Lung microvascular endothelial cell (primary cell): ENCODE results near the gene MKNK1. TPM values are rescaled to one million over a fixed set of nuclear protein-coding genes. Genes with fewer than 3 reads are reported as not detected.

Experiments used
- DNase-seq, 2 donors: peaks; one replicate each; pipeline versions ENCODE4 v3.0.0 to v3.0.0-alpha.2; 2010; ENCODE audit warnings: low read depth in 2 of 2
- total RNA-seq: library from RNA; depleted of rRNA; stranded (reverse); fragments of >200 nt; gene quantifications from 2 replicates; pipeline ENCODE4 v1.2.1, GENCODE V29; 2014

The MKNK1 gene
- total RNA-seq, 1 donor from 2014 or later: 12.1 TPM

DNA sequence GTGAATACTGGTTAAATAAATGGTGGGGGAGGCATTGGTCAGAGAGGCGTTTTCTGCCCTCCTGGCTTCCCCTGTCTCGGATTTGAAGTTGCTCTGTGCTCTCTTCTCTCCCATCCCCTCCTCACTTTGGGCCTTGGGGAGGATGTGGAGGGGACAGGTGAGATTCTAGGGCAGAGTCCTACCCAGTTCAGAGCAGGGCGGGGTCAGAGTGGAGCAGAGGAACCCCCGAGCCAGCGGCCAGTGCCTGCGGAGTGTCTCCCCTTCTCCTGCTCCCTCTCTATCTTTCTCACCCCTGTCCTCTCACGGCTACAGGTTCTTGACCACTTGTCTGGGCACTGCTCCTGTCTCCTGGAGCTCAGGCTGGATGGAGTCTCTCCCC is 60.7 kb downstream of the MKNK1 start:
- DNase-seq: no peak

DNA sequence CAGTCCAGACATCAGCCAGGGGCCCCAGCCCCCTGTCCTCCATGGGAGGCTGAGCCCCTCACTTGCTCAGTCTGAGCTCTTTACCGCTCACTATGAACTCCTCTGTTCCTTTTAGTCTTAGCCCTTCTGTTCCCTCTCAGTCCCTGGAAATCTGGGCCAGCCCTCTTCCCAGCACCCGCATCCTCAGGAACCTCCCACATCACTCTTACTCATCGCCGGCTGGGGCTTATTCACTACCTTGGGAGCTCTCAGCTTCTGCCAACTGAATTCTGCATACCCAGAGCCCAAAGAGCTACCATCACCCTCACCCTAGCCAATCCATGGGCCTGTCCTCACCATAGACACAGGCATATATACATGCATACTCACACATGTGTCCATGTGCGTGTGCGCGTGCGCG is 64.1 kb downstream of the MKNK1 start:
- DNase-seq: peak in 1 of 2 donors; percentile 55

DNA sequence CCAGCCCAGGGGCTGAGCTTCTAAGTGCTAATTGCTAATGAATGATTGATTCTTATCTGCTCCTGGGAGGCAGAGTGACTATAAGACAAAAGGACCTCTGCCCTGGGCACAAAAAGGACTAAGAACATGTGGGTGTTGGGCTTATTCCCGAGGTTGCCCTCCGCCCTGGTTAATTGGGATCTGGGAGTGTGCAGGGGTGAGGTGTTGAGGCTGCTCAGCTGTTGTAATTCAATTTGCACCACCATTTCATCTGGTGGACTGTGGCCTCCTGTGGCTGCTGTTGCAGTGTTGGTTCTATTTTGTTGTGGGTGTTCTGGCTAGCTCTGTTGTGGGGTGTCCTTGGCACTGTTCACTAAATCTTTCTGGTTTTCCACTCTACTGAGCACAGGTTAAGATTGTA is 65.9 kb downstream of the MKNK1 start:
- DNase-seq: no peak

DNA sequence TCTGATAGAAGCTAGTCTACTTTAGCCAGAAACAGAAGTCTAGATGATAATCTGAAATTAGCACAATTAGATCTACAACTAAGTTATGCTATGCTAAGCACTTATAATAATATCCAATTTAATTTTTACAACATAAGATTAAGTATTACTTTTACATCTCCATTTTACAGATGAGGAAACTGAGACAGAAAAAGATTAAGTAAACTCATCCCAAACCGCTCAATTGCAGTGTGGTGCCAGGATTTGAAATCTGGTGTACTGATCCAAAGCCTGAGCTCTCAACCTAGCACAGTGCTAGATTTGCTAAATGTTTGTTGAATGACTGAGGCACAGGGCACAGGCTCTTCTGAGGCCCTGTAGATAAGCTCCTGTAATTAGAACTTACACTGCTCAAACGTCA is 66.4 kb downstream of the MKNK1 start:
- no peak for DNase-seq

DNA sequence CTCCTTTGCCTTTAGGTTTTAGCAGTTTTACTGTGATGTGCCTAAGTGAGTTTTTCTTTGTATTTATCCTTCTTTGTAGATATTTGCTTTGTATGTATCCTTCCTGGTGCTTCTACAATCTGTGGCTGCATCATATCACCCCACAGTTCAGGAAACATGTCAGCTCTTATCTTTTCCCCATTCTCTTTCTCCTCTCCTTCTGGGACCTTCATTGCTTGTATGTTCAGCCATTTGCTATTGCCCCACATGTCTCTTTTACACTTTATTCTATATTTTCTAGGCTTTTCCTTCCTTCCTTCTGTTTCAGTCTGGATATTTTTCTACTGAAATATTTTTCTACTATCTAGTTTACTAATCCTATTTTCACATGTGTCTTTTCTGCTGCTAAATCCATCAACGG is 67.5 kb downstream of the MKNK1 start:
- DNase-seq: no peak

DNA sequence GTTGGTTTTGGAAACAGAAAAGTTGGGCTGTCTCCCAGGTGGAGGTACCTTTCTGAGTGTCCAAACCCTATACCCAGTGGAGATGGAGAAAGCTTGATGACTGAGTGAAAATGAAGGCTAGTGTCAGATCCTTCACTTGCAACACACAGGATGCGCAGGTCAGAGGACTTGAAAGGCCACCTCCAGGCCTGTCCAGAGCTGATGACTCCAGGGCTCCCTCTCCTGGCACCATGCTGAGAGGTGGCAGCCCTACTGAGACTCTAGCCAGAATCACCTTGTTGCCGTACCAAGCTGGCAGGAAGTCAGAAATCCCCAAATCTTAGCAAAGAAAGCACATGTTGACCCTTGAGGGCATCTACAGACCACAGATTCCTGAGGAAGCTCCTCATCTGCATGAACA is 69.0 kb downstream of the MKNK1 start:
- peak; percentile 15 to 22 for DNase-seq

DNA sequence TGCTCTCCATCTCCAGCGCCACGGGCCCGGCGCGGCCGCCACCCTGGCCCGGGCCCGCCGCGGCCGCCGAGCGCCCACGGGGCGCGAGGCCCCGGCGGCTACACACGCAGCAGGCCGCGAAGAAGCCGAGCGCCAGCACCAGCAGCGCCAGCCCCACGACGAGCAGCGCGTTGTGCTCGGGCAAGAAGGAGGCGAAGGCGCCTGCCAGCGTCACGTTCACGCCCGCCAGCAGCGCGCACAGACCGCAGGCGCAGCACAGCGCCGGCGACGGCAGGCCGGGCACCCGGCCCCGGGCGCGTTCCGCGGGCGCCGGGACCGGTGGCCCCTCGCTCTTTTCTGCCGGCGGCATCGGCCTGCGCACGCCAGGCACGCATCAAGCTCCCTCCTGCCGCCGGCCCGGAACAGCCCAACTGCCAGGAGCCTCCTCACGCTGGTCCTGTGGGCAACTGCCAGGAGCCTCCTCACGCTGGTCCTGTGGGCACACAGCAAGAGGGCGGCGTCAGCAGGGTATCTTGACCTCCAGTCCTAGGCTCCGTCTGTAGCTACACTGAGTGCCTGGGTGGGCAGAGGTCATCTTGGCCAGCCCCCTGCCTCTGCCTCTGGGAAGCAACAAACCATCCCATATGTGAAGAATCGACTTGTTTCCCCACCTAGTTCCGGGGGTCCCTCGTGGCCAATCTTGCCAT is 70.7 kb downstream of the MKNK1 start:
- peak; percentile 28 to 52 for DNase-seq

DNA sequence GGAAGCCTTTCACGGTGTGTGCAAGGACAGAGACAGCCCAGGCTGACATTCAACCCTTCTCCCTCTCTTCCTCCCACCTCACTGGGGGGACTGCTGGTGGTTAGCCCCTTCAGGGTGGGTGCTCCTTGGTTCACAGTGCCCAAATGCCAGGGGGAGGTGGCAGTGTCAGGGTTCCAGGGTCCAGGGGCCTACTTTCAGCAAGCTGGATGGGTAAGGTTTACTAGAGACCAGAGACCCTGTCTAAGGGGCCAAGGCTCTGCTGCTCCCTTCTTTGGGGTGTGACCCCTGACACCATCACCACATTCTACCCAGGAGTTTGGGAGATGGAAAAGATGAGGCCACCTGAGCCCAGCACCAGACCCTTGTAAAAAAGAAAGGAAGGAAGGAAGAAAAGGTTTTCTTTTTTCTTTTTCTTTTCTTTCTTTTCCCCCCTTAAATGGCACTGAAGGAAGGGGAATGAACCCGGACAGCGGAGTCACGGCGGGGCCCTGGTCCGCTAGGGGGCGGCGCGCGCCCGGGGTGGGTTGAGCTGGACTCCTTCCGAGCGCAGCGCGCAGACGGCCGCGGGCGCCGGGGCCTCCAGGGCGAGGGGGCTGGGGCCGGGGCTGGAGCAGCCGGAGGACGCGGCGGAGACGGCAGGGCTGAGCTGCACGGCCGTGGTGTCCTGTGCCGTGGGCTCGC is 71.4 kb downstream of the MKNK1 start:
- peak; percentile 58 to 65 for DNase-seq

DNA sequence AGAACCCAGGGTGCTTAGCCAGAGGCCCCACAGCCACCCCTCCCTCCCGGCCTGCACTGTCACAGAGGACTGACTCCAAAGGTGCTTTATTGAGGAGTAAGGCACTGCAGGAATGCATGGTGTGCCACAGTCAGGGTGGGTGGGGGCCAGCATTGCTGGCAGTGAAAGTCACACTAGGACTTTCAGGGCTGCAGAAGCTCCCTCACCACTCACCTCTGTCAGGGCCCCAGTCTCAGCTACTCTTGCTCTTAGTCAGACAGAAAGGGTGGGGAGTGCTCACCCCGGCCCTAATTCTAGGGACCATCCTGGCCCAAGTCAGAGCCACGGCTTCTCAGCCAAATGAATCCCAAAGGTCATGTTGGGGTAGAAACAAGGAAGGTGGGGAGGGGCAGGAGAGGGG is 72.0 kb downstream of the MKNK1 start:
- DNase-seq: no peak

DNA sequence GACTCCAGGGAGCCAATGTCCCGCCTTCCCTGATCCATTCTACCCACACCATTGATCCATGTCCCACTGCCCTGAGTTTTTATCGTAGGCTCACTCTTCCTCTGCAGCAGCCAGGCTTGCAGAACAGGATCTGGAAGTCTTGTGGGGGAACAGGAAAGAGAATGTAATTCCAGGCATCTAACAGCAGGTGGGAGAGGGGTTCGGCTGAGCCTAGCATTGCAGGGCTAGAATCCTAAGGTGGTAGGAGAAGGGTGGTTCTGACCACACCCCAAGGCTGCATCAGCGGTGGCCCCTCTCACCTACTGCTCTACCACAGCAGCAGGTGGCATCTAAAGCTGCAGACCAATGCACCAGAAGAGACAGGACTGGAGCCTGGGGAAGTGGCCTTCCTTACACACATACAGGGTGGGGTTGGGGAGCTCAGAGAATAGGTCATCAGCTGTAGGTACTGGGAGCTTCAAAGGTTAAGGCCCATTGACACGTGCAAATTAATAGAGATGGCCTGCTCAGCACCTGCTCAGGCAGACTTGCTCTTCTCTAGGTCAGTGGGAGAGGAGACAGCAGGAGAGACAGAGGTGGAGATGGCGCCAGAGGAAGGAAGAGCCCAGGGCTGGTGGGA is 73.2 kb downstream of the MKNK1 start:
- no peak for DNase-seq

DNA sequence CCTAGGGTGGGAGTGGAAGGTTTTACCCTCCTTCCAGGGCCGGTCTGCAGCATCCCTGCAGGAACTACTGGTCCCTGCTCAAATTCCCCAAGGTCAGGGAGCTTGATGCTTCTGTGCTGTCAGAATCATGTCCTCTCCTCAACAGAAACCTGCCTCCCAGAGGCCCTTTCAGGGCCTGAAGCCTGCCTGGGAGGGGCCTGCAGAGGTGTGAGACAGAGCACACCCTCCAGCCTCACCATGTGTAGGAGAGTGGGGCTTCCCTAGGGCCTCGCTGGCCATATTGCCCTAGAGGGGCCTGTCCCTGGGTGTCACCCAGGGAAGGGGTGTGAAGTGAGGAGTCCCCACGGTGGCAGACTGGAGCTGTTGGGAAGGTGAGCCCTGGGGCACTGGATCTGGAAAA is 73.8 kb downstream of the MKNK1 start:
- DNase-seq: no peak

DNA sequence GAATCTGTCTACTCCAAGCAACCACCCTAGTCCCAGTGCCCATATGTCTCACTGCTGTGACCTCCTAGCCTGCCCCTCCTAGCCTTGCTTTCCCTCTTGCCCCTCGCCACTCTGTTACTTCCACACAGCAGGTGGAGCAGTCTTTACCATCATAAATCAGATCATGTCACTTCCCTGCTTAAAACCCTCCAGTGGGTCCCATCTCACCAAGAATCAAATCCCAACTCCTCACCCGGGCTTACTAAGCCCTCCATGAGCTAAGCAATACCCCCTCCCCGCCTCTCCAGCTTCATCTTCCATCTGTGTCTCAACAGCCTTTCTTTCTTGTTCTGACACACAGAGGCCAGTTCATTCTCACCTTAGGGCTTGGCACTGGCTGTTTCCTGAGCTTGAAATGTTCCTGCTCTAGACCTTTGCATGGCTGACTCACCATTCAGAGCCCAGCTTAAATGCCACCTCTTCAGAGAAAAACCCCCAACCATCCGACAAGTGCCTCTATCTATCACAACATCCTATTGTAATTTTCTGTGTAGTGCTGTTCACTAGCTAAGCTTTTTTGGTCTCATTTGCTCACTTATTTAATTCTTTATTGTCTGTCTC is 74.9 kb downstream of the MKNK1 start:
- DNase-seq: no peak

DNA sequence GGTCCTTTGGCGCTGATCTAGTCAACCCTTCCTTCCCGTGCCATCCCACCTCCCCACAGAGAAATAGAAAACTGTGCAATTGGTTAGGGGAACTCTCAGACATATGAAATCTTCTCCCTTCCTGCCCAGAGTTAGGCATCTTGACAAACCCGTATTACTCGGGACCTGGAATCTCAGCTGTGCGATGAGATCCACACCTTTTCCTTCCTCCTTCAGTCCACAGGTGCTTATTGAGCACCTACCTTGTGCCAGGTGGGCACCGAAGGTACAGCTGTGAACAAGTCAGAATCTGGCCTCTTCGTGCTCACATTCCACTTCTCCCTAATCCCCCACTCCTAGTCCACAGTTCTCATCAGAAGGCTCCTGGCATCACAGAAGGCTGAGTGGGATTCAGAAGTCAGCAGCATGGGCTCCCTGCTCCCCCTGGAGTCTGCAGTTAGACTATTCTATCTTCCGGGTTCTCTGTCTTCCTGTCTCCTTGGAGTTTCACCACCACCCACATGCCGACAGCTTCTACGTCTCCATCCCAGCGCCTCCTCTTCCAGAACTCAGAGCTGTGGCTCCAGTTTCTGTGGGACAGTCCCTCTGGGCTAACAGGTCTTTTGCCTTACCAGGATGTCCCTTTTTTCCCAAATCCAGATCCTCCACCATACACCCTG is 75.6 kb downstream of the MKNK1 start:
- no peak for DNase-seq

DNA sequence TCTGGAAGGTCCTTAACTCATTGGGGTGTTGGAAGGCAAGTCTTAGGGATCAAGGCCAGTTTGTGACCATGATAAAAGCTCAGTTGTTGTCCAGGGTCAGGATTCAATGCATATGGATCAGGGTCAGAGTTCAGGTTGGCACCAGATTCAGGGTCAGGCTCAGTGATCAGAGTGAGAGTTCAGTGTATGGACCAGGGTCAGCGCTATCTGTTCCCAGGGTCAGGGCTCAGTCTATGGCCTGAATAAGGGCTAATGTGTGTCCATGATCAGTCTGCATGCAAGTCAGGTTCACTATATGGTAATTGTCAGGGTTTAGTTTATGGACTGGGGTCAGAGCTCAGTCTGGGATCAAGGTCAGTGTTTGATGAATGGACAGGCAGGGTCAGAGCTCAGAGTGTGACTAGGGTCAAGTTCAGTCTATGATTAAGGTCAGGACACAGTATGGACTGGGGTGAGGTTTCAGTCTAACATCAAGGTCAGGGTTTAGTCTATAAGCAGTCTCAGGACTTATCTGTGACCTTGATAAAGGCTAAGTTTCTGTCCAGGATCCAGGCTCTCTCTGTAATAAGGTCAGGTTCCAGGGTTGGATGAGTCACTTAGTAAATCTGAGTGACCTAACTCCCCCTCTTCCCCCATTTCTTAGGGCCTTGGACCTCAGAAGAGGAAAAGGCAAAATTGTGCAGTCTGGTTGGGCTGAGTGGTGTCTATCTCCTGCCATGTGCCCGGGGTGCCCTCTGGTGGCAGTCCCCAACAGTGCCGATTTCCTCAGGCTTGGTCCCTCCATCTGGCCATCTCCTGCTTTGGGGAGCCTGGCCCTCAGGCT is 76.4 kb downstream of the MKNK1 start:
- DNase-seq: peak; percentile 68 to 79

DNA sequence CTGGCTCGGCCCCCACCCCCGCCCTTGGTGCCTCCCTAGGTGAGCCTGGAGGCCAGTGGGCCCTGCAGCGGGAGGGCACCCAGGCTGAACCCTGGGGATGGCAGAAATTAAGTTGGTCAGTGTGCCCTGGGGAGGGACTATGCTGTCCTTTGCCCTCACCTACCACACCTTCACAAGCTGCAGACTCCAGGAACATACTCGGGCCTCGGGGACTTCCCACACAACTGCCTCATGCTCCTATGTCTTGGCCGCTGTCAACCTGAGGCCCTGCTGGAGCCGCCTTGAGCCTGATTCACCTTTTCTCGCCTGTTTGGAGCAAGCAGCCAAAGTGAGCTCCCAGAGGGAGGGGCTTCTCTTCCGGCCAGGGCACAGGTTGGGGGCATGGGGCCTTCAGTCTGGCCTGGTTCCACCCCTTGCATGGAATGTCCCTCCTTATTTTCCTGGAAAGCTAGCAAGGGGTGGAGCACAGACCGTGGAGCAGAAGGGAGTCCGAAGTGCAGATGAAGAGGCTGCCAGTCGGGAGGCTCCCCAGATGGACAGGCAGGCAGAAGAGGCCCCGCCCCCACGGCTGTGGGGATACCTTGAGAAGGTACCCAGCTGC is 77.3 kb downstream of the MKNK1 start:
- DNase-seq: no peak

DNA sequence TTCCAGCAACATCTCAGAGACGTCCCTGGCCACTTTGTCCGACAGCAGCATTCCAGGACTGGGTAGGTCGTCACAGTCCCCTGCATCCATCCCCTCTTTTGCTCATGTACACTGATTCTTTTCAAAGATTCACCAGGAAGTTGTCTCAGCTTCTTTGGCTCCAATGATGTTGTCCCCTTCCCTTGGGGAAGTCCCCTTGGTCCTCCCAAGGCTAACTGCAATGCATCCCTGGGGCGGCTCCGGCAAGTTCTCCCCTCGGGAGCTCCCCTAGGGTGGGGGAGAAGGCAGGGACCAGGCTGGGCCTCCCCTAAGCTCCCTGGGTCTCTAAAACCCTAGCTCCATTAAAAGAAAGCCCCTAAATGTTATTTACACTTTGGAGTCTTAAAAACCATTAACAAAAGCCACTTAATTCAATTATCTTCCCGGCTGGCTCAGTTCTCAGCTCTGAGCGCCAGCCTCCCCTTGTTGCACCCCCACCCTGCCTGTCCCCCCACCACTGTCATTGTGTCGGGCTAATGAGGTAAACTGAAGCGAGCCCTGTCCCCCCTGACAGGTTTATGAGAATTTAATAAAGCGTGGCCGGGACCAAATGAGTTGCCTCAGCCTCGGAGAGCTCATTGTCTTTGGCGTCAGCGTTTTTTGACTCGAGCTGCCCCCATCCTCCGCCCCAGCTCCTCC is 77.9 kb downstream of the MKNK1 start:
- DNase-seq: no peak

DNA sequence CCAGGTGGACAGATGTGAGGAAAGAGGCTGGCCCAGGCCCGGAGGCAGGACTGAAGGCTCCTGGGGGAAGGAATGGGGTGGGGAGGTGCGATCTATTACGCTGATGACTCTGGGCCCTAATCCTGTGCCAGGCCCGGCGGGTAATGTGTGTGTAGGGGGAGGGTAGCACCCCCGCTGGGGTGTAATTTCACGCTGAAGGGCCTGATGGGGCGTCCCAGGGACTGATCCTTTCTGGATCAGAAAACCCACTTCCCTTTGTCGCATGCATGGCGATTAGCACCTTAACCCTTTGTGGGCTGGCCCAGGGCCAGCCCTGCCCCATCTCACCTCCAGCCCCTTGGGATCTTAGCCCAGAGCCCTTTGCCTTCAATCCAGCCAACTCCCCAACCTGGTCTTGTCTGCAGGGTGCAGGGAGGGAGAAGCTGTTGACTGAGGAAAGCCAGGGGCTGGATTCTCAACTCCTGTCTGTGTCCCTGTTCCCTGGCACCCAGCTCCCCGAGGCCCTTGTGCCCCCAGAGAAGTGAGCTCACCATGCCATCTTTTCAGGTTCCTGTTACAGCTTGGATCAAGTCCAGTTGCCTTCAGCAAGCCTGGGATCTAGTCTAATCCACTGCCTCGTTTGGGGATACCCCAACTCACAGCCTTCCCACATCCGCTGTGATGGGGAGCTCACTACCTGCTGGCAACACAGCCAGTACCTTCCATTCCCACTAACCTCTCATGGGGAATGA is 78.7 kb downstream of the MKNK1 start:
- DNase-seq: no peak

DNA sequence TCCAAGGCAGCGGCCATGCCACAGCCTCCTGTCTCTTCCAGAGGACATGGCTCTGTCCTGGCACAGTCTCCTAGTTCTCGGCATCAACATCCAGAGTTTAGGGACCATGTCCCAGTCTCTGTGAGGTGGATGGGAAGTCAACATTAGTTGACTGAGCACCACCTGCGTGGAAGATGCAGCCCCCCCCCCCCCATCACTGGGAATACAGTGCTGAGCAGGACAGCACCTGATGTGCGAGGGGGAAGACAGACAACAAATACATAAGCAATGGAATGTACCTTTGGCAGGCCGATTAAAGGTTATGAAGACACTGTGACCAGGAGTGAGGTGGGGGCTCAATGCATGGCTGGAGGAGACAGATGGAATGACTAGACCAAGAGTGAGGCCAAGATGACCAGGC is 79.2 kb downstream of the MKNK1 start:
- no peak for DNase-seq

DNA sequence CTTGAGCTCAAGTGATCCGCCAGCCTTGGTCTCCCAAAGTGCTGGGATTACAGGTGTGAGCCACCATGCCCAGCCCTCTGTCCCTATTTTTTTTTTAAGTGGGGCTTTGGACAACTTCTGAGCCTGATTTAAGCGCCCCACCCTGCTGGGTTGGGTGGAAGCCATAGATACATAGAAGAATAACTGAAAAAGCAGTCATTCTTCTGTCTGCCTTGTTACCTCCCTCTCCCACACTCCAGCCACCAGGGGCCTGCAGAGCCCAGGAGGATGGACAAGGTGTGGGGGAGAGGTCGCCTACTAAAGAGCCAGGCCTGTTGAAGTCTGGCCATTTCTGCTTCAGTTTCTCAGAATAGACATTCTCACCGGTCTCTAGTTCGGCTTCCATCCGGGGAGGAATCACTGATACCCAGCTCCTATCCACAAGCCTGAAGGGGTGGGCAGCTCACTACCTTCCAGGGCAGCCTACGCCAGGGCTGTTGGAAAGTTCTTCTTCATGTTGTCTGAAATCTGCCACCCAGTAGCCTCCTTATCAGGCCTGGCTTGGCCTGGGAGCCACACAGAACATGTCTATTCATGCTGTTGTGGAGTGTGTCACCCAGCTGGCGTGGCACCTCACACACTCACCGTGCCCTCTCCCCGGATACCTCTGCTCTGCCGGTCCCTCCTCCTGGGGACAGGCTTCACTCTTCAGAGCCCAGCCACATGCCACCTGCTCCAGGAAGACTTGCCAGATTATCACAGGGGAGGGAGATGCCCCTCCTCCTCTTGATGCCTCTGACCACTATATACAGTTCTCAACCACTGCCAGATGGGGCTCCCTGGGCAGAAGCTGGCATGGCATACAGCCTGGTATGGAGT is 80.3 kb downstream of the MKNK1 start:
- no peak for DNase-seq
